ENCODE measurements around the gene DYRK1A.
A peak's percentile ranks its signal among the peaks of the same experiment; 100 is the strongest.
"Not testable (repeated sequence)": the region's sequence is repeated elsewhere in the genome, so short reads cannot be mapped to it uniquely, and the experiment has no call there.

DYRK1A gene

GRCh38 chr21:37366482-37367316, at the start of gene DYRK1A:
DYRK1A (plus strand) TSS chr21:37366773; CDS start chr21:37420375, 53,602 bp downstream.
- DNase-seq, result peak; percentile 98 to 99

GRCh38 chr21:37319551-37319950, 47.0 kb upstream of the DYRK1A start:
- DNase-seq, result no peak

GRCh38 chr21:37322084-37322483, 44.5 kb upstream of the DYRK1A start:
- no peak for DNase-seq

DNA sequence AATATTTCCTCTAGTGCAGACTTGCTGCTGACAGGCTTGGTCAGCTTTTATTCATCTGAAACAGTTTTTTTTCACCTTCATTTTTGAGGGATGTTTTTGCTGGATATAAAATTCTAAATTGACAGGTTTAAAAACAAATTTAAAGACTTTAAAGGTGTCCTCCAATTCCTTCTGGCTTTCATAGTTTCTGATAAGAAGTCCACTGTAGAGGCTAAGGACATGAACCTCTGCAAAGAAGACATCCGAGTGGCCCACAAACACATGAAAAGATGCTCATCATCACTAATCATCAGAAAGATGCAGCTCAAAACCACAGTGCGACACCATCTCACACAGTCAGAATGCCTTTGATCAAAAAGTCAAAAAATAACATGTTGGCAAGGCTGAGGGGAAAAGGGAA, 42.0 kb upstream of the DYRK1A start:
- no peak for DNase-seq

DNA sequence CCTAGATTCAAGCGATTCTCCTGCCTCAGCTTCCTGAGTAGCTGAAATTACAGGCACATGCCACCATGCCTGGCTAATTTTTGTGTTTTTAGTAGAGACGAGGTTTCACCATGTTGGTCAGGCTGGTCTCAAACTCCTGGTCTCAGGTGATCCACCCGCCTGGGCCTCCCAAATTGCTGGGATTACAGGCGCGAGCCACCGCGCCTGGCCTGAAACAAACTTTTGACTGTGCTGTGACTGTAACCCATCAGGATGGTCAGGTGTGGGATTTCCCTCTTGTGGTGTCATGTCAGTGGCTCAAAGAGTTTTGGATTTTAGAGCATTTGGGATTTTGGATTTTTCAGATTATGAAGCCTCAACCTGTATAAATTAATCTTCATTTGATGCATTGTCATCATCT, 38.4 kb upstream of the DYRK1A start:
- not testable (repeated sequence) for DNase-seq

DNA sequence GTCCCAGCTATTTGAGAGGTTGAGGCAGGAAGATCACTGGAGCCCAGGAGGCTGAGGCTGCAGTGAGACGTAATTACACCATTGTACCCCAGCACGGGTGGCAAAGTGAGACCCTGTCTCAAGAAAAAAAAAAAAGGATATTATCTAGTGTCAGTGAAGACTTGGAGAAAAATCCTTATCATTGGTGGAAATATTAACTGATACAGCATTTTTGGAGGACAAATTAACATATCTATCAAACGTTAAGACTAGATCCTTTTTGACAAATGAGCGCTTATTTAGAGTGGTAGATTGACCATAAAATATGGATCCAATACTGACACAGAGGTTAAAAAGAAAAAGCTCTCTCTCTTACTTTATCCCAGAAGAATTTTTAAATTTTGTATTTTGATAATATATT, 35.2 kb upstream of the DYRK1A start:
- no peak for DNase-seq

GRCh38 chr21:37335053-37335452, 31.5 kb upstream of the DYRK1A start:
- no peak for DNase-seq

GRCh38 chr21:37337179-37337578, 29.4 kb upstream of the DYRK1A start:
- DNase-seq, result no peak

- DNase-seq, result no peak
These were observed 28.7 kb upstream of the DYRK1A start for GRCh38 chr21:37337831-37338230.

GRCh38 chr21:37338671-37339551, 27.7 kb upstream of the DYRK1A start:
- no peak for DNase-seq

DNA sequence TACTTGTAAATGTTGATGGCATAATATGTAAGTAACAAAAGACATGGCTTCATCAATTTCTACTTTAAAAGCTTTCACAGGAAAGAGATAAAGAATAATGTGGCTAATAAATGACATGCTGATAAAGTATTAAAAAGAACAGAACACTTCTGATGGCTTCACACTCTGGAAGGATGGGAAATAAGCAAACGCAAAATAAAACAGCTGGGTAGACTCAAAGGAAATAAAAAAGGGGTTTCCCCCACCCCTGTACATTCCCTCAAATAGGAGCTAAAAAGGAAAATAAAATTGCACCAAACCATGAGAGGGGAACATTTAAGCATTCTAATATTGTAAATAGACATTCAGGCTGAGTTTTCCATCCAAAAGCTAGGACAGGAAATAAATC, 27.0 kb upstream of the DYRK1A start:
- no peak for DNase-seq

- DNase-seq, result no peak
These were observed 25.2 kb upstream of the DYRK1A start for GRCh38 chr21:37341254-37341960.

GRCh38 chr21:37342046-37342632, 24.4 kb upstream of the DYRK1A start:
- no peak for DNase-seq

DNA sequence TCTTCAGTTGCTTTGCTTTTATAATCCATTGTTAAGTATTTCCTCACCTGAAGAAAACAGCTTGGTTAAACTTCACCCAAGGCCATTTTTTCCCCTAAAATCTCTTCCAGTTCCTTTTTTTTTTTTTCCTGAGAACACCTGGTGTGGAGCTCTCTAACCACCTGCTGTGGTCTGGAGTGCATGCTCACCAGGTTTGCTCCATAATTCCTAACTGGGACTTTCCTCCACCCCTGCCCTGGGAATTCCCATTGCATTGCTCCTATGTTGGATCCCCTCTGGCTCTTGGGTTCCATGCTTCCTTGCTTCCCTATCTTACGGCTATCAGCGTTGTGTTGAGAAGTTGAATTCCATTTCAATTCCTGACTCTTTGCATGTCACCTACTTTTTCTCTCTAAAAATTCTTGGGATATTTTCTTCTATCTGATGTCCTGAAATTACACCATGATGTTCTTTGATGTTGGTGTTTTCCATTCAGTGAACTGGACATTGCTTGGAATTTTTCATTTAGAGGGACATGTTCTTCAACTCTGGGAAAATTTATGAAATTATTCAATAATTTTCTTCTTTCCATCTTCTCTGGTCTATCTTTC, 19.6 kb upstream of the DYRK1A start:
- DNase-seq, result no peak

- DNase-seq, result no peak
These were observed 17.9 kb upstream of the DYRK1A start for GRCh38 chr21:37348664-37349063.

GRCh38 chr21:37350472-37350871, 16.1 kb upstream of the DYRK1A start:
- no peak for DNase-seq

DNA sequence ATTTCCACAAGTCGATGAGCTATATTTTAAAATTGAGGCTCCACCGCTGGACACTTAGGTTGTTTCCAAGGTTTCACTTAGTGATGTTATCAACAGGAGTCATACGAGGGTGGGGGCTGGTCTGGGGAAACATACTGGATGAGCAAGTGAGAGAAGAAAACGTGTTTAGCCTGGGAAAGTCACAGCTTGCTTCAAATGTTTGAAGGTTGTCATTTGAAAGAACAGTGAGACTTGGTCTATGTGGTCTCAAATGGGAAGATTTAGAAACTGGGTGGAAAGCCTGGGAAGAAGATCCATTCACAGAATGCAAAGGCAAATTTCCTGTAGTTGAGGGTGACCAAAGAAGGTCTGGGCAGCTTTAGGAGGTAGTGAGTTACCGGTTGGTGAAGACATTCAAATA, 9.9 kb upstream of the DYRK1A start:
- no peak for DNase-seq

DNA sequence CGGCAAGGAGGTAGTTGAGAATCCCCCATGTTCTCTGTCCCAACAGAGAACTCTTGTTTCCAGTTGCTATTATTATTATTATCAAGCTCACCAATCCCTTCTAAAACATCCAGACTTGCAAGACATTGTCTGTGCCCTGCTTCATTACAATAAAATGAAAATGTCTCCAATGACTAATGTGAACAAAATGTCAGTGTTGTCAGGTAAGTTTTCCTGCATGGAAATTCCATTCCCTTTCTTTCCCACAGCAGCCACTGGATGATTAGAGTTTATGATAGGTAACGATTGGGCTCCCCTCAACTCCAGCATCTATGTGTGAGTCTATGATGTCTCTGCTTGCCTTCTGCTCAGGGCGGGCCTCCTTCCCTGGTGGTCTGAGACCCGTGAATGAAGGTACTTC, 8.9 kb upstream of the DYRK1A start:
- DNase-seq, result no peak

GRCh38 chr21:37358397-37358796, 8.2 kb upstream of the DYRK1A start:
- no peak for DNase-seq

DNA sequence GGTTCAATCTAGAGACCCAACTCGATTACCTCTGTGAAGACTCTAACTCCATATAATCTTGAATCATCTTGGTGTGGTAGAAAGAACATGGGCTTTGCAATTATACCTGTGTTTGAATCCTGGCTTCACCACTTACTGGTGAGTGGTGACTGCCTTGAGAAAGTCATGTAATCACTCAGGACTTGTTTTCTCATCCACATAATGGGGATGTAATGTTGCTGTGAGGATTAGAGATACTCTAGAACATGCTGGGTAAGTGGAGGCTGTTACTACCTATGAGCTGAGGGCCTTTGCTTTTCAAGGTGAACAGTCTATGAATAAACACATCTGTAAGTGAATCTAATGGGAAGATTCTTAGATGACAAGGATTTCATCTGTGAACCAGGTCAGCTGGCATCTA, 2.6 kb upstream of the DYRK1A start:
- no peak for DNase-seq

DNA sequence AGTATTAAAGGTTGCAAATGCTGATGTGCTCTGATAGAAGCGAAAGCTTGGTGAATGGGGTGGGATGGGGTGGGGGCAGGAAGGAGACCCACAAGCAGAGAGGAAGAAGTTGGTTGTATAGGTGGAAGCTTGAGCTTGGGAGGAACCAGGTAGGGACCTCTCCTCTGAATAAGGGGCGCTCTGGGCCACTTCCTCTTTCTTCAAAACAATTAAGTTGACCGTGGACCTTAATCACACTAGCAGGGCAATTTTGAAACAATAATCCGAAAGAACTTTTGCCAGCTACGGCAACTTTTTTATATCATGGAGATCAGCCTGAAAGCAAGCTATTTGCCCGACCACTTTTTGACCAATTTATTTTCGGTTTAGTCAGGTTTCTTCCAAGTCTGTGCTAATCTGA, 1.9 kb upstream of the DYRK1A start:
- no peak for DNase-seq

All from NCI-H1930 (cell line).